GM19099 (cell line): Measurements from ENCODE around the gene WEE1.
A peak's percentile ranks its signal among the peaks of the same experiment; 100 is the strongest.

Experiments
- POLR2A ChIP-seq: IDR thresholded peaks from 3 replicates; pipeline ENCODE4 v1.6.1; 2011; ENCODE audit warnings: low read depth; ENCODE audit not compliant: insufficient read length; ENCODE audit errors: extremely low read depth

The WEE1 gene

DNA sequence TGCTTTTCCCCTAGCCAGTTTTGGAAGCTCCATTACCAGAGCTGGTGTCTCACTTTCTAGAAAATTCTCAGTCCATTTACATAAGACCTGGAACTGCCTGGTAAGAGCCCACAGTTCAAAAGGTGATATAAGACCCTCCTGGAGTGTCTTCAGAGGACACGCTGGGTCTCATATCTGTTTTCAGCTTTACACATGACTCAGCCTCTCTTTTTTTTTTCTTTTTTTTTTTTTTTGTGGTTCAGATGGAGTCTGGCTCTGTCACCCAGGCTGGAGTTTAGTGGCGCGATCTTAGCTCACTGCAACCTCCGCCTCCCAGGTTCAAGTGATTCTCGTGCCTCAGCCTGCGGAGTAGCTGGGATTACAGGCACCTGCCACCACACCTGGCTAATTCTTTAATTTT lies 30.7 kb downstream of the WEE1 start:
- TF ChIP-seq POLR2A, result no peak

DNA sequence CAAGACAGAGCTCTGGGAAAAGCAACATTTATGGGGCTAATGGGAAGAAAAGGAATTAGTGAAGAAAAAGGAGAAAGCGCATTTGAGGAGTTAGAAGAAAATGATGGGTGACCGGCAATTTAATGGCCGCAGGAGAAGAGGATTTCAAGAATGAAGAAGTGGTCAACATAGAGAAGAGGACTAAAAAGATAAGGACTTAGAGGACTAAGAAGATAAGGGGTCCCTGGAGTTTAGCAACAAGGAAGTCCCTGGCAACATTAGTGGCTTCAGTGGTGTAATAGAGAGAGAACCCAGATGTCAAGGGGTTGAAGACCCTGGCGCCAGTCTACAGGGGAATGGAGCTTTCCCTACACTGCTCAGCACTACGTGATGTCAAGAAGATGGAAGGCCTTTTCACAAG lies 32.3 kb downstream of the WEE1 start:
- TF ChIP-seq POLR2A, result no peak

DNA sequence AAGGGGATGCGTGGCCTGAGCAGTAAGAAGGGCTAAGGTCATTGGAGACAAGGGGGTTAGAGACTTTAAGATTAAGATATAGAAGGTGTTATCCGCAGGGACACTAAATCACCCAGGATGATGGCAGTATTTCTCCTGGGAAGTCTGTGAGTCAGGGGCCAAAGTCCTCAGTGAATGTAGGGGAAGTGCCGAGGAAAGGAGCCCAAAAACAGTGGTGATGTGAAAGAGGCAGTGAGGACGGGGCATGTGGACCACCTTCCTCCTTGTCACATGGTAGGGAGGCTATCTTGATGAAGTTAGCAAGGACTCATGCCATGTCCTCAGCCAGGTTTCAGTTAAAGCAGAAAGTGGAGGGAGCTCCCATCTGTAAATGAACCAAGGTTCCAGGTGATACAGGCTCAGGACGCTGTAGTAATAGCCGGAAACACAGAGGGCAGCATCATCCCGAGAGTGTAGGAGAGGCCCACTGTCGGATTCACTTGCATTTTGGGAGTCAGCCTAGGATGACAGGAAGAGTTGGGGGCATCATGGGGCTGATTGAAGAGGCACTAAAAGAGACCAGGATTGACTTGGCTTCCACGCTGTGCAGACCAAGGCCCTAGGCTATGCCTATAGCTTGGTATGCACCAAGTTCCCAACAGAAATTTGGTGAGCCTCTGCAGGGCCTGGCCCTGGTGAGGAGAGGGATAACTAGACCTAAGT lies 33.5 kb downstream of the WEE1 start:
- no peak for TF ChIP-seq POLR2A

DNA sequence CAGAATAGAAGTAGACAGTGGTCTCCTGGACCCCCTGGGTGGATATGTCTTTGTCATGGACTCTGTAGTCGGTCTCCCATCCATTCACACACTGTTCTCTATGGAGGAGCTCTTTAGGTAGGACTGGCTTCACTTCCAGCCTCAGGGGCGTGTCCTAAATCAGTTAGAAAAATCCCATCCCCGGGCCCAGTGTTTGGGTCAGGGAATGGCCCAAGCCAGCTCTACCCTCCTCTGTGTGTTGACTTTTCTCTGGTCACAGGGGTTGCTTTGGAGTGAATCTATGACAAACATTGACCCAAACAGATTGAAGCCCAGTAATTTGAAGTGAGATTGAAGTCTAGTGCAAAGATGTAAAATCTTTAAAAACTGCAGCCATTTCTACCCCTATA lies 34.0 kb downstream of the WEE1 start:
- no peak for TF ChIP-seq POLR2A

DNA sequence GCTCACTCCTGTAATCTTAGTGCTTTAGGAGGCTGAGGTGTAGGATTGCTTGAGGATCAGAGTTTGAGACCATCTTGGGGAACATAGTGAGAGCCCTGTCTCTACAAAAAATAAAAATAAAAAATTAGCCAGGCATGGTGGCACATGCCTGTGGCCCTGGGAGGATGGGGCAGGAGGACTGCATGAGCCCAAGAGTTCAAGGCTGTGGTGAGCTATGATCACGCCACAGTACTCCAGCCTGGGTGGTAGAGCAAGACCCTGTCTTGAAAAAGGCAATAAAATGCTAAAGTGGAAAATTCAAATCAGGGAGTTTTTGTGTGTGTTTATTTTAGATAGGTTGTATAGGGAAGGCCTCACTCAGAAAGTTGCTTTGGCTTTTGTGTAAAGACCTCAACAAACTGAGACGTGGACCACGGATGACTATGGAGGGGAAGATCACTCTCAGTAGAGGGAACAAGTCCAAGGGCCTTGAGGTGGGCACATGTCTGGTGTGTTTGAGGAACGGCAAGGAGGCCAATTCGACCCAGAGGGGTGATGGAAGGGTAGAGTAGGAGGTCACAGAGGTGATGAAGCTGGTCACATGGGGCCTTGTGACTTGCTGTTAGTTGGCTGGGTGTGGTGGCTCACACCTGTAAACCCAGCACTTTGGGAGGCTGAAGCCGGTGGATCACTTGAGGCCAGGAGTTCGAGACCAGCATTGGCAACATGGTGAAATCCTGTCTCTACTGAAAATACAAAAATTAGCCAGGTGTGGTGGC lies 35.7 kb downstream of the WEE1 start:
- no peak for TF ChIP-seq POLR2A

DNA sequence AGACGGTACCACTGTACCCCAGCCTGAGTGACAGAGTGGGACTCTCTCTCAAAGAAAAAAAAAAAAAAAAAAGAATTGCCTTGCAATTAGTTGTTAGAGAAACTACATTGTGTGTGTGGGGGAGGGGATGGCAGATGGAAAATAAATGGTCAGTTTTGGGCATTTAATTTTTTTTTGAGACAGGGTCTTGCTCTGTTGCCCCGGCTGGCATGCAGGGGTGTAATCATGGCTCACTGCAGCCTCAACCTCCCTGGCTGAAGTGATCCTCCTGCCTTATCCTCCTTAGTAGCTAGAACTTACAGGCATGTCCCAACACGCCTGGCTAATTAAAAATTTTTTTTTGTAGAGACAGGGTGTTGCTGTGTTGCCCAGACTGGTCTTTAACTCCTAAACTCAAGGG lies 36.4 kb downstream of the WEE1 start:
- no peak for TF ChIP-seq POLR2A

DNA sequence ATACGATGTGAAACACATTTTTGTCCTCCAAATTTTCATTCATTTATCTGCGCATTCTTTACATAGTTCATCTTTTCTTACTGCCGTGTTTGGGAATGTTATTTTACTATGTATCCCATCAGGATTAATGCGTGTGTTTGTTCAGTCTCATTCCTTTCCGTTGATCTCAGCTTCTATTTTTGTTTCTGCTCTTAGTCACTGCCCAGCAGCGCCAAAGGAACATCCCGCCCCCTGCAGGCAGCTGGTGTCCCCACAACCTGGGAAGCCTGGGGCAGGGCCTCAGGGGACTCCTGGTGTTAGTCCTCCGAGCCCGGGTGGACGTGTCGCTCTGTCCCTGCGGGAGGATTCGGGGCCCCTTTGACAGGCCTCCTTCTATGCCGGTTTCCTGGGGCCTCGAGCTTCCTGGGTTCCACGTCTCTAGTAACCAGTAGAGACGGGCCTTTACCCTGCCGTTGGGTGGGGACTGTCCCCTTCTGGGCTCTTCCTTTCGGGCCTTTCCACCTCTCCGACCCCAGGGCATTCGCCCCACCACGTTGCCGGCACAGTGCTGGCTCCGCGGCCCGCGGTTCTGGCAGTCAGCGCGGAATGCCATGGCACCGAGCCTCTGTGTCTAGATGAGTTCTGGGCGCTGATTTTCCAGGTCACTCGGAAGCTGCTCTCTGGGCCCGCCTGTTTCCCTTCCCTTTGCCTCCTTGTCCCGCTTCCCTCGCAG lies 39.8 kb downstream of the WEE1 start:
- TF ChIP-seq POLR2A, result peak; percentile 60

DNA sequence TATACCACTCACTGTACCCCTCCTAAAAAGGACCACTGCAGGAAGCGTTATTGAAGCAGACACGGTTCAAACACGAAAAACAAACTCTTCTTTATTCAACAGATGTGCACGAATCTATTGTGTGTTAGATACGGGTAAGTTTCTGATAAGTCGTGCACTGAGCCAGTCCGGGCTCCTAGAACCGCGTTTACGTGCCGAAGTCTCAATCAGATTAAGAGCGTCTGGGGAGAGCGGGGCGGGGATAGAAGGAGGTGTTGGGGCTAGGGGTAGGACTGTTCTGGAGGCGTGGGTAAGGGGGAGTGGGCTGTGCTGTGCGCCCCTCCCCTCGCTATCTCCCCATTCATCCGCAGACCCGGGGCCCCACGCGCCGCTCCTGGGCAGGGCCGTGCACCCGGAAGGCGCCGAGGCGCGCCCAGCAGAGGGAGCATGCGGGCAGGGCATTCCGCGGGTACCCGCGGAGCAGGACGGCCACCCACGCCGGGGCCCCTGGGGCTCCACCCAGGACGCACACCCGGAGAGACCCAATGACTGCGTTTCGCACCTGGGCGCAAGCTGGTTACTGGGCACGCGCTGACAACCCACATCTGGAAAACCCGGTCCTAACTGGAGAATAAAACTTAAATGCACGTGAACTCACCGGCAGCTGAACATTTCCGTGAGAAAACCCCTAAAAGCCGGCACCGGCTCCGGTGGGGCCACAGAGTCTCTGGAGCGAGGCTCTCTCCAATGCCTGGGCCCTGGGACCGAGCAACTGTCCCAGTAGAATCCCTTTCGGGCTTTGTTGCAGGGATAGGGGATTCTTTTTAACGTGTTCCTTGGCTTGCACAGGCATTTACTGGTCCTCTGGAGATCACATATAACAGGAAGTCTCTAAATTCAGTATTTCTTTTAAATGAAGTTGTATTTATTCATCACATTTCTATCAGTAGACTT lies 40.6 kb downstream of the WEE1 start:
- TF ChIP-seq POLR2A, result peak; percentile 18

DNA sequence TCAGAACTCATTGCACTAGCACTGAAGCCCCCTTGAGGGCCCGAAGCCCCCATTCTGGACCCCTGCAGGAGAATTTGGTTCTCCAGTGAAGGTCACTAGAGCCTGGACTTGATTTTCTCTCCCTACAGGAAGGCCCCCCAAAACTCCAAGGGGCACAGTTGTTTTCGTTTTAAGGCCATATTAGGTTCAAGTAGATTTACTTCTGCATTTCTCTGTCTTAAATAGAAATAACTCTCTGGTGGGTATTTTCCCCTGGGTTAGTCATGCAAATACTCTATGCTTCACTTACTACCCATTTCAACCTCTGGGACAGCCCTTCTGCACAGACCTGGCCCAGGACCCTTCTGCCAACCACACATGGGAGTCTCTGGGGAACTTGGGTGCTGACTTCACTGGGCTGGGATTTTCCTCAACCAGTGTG lies 41.6 kb downstream of the WEE1 start:
- TF ChIP-seq POLR2A, result peak; percentile 4

DNA sequence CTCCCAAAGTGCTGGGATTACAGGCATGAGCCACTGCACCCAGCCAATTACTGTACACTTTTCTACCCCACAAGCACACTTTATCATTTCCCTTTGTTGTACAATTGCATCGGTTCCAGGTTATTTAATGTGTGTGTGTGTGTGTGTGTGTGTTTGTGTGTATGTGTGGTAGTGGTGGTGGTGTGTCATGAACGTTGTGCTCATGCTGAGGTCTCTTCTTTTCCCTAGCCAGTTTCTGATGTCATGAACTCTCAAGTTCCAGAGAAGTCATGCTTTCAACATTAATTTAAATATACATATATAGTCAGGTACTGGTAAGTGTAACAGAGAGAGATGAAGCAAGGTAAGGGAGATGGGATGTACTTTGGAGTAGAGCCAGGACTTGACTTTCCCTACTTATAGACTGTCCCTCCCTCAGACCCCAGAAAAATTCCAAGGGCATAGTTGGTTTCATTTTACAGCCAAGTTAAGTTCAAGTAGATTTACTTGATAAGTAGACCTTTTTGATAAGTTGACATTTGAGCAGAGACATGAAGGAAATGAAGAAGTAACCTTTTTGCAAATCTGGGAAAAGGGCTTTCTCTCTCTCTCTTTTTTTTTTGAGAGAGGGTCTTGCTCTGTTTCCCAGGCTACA lies 42.7 kb downstream of the WEE1 start:
- TF ChIP-seq POLR2A, result no peak

DNA sequence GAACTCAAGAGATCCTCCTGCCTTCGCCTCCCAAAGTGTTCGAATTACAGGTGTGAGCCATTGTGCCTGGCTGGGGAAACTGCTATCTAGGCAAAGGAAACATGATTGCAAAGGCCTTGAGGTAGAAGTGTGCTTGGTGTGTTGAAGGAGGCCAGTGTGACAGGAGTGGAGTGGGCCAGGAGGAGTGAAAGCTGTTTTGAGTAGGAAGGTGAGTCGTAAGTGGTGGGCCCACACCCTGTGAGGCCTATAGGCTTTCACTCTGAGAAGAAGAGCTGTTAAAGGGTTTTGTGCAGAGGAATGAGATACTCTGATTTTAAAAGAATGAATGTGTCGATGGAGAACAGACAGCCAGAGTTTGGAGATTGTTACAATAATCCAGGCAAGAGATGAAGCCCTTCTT lies 43.4 kb downstream of the WEE1 start:
- no peak for TF ChIP-seq POLR2A

DNA sequence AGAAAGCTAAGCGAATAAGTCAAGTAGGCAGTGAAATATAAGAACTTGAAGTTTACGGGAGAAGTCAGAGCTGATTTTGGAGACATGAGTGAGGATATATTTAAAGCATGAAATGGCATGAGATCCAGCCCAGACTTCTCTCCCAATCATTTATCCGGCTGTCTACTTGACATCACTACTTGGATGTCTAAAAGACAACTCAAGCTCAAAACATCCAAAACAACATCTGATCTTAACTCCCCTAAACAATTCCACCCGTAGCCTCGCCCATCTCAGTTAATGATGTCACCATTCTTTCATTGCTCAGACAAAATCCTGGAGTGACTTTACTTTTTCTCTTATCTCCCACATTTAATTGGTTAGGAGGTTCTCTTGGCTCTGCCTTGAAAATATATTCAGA lies 44.5 kb downstream of the WEE1 start:
- TF ChIP-seq POLR2A, result no peak

DNA sequence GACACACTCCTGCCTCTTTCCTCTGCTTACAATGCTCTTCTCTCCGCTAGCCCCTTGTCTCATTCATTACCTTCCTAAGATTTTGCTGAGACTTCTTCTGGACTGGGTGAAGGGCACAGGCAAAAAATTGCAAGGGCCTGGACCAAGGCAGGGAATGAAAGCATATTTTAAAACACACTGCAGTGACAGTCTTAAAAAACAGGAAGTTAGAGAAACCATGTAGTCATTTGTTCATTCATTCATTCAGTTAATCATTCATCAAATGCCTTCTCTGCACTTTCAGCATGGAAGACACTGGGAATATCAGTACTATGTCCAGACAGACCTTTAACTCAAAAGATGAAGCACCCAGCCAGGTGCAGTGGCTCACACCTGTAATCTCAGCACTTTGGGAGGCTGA lies 45.5 kb downstream of the WEE1 start:
- no peak for TF ChIP-seq POLR2A

DNA sequence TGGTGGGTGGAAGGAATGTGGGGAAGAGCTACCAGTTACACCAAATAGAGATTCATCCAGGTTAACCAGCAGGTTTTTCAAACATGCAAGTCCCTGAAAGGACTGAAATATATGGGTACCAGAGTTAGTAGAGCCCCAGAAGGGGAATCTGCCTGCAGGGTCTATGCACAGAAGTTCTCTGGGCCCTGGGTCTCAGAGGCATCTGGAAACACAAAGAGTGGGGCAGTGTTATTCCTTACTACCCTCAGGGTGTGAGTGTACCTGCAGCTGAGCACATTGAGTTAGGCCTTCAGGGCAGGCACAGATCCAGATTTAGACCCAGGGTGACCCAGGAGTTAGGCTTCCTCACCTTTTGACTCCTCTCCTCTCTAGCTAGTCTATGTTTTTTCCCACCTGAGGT lies 46.5 kb downstream of the WEE1 start:
- TF ChIP-seq POLR2A, result no peak
